Measurements from ENCODE around the gene TCERG1L. TPM values are rescaled to one million over a fixed set of nuclear protein-coding genes. Genes with fewer than 3 reads are reported as not detected.

The TCERG1L gene
- total and polyA plus RNA-seq, 9 of the 15 experiments (the other 6 are each of a cell fraction or from before 2014, with no cell fraction given) = not detected

- intact Hi-C loops (cut with micrococcal nuclease) = no loop called here
- Histone ChIP-seq H3K9me1 (ENCODE audit: control insufficient read depth, insufficient read depth, low read length) (no peaks in the 10 kb centered on the region), H3K4me3 (no peak overlapping the region), H3K27me3 (ENCODE audit: control insufficient read depth in 2 of 2, insufficient read depth in 2 of 2, low read length in 2 of 2) (no peaks in the 10 kb centered on the region), H3K79me2 (ENCODE audit: control insufficient read depth, insufficient read depth, low read length) (no peaks in the 10 kb centered on the region), H2AFZ (ENCODE audit: low read depth, low read length) (no peak overlapping the region), H3K9ac (ENCODE audit: insufficient read depth in 1 of 2, low read depth in 2 of 2, low read length in 2 of 2) (no peak overlapping the region), H3K27ac (ENCODE audit: extremely low read depth, low read depth, low read length) (no peak overlapping the region), H3K36me3 (ENCODE audit: control insufficient read depth, insufficient read depth, low read length) (no peaks in the 10 kb centered on the region), H4K20me1 (replicated peaks; ENCODE audit: control insufficient read depth, insufficient read depth, low read length) (no peaks in the 10 kb centered on the region), H3K9me3 (replicated peaks; ENCODE audit: control insufficient read depth, insufficient read depth, low read depth, low read length) (no peaks in the 10 kb centered on the region), H3K4me2 (ENCODE audit: insufficient read depth, low read length) (no peak overlapping the region), H3K4me1 (replicated peaks in 1 of 2; ENCODE audit: control insufficient read depth in 2 of 2, insufficient read depth in 2 of 2, low read length in 2 of 2) (no peaks in the 10 kb centered on the region)
- in situ Hi-C loops (cut with MboI) = no loop called here
- ChIA-PET POLR2A (no interaction called here), CTCF (ENCODE audit: low intra/inter-chr PET ratio) (no interaction called here)
- WGBS (ENCODE audit: insufficient coverage, low coverage, missing lambda C conversion rate) = under 1% methylated on average over 31 of the region's 33 CpGs
- TF ChIP-seq THRA (IDR thresholded peaks at IDR 0.05) = no peak
- TF ChIP-seq ZFX (CRISPR knock-in tag; IDR thresholded peaks at IDR 0.05) = no peak
- TF ChIP-seq ZNF217 (CRISPR knock-in tag; IDR thresholded peaks at IDR 0.05) = no peak
- TF ChIP-seq SETDB1 (IDR thresholded peaks at IDR 0.05; ENCODE audit: low read length) = no peak
- TF ChIP-seq NCOA4 (IDR thresholded peaks at IDR 0.05; ENCODE audit: partially characterized antibody) = no peak
- no peak for TF ChIP-seq JUND (IDR thresholded peaks at IDR 0.05; ENCODE audit: borderline replicate concordance, low read depth, low read length)
- TF ChIP-seq JUND (tag; IDR thresholded peaks at IDR 0.05; ENCODE audit: borderline replicate concordance, low read depth, low read length) = no peak
- TF ChIP-seq, protein P1, sequence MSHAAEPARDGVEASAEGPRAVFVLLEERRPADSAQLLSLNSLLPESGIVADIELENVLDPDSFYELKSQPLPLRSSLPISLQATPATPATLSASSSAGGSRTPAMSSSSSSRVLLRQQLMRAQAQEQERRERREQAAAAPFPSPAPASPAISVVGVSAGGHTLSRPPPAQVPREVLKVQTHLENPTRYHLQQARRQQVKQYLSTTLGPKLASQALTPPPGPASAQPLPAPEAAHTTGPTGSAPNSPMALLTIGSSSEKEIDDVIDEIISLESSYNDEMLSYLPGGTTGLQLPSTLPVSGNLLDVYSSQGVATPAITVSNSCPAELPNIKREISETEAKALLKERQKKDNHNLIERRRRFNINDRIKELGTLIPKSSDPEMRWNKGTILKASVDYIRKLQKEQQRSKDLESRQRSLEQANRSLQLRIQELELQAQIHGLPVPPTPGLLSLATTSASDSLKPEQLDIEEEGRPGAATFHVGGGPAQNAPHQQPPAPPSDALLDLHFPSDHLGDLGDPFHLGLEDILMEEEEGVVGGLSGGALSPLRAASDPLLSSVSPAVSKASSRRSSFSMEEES (CRISPR knock-in tag; IDR thresholded peaks at IDR 0.05) = no peak
- no peak for TF ChIP-seq THRAP3 (IDR thresholded peaks at IDR 0.05; ENCODE audit: borderline replicate concordance)
- TF ChIP-seq EZH2 (IDR thresholded peaks at IDR 0.05; ENCODE audit: borderline replicate concordance, low read depth, low read length) = no peak
- no peak for TF ChIP-seq GABPB1 (CRISPR knock-in tag; IDR thresholded peaks at IDR 0.05)
- no peak for DNase-seq (ENCODE audit: extremely low read depth in 1 of 4, low spot score in 3 of 4)
- no peak for FAIRE-seq
- BruUV-seq (replicated peaks) = no TSS peak
- no peak for ATAC-seq
Measured at GRCh38 chr10:131201741-131202515, 109.6 kb downstream of the TCERG1L start.
